Measurements from ENCODE around the gene PER1.
A peak's percentile ranks its signal among the peaks of the same experiment; 100 is the strongest.

Gene PER1

DNA sequence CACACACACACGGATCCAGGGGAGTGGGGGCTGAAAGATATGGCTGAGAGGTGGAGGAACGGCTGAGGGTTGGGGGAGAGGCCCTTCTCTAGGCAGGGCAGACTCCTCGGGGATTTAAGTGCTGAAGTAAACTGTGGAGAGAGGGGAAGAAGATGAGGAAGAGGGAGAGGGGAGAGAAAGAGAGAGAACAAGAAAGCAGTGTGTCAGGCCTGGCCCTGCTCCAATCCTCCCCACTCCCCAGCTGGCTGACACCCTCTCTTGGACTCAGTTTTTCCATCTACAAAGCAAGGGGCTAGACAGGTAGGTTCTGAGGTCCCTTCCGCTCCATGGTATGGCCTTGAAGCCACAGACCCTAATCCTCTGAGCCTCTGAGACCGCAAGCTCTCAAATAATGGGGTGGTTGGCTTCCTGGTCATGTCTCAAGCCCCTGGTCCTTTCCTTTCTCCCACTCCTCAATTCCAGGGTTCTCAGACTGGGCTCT lies 8.6 kb upstream of the PER1 start:
- TF ChIP-seq CTCF (IDR thresholded peaks at IDR 0.05; ENCODE audit: insufficient read depth, low read depth, low read length, missing control alignments), result no peak
- no peak overlapping the region for H3K4me3 ChIP-seq (ENCODE audit: low read depth, low read length)
- DNase-seq (ENCODE audit: low read depth), result no peak

- DNase-seq (ENCODE audit: low read depth), result no peak
- TF ChIP-seq CTCF (IDR thresholded peaks at IDR 0.05; ENCODE audit: insufficient read depth, low read depth, low read length, missing control alignments), result no peak
- H3K4me3 ChIP-seq (ENCODE audit: low read depth, low read length), result no peak overlapping the region
These were observed 8.0 kb upstream of the PER1 start for GRCh38 chr17:8160224-8160577.

- no peak for TF ChIP-seq CTCF (IDR thresholded peaks at IDR 0.05; ENCODE audit: insufficient read depth, low read depth, low read length, missing control alignments)
- no peak for DNase-seq (ENCODE audit: low read depth)
- H3K4me3 ChIP-seq (ENCODE audit: low read depth, low read length), result no peak overlapping the region
These were observed 7.4 kb upstream of the PER1 start for GRCh38 chr17:8159459-8160223.

- H3K4me3 ChIP-seq (ENCODE audit: low read depth, low read length), result no peak overlapping the region
- no peak for TF ChIP-seq CTCF (IDR thresholded peaks at IDR 0.05; ENCODE audit: insufficient read depth, low read depth, low read length, missing control alignments)
- no peak for DNase-seq (ENCODE audit: low read depth)
These were observed 6.8 kb upstream of the PER1 start for GRCh38 chr17:8159032-8159400.

DNA sequence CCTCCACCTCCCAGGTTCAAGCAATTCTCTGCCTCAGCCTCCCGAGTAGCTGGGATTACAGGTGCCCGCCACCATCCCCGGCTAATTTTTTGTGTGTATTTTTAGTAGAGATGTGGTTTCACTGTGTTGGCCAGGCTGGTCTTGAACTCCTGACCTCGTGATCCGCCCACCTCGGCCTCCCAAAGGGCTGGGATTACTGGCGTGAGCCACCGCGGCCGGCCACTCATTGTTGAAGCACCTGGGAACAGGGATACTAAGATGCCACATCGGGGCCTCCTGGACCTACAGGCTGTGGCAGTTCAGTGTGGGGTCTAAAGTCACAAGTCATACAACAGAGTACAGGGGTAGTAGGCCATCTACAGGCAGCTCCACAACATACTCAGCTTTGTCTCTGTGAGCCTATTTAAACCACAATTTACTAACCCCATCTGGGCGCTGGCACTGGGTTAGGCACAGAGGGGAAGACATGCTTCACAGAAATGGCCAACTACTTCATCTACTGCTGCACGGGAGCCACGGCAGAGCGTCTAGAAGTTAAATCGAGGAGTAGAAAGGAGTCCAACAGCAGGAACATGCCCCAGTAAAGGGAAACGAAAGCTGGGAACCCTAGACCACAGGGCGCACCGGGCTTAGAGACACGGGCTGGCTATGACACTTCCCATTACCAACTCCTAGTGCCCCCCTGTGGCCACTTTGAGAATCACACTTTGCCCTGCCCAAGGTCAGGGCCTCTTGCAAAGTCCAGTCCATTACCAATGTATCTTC lies 6.2 kb upstream of the PER1 start:
- no peak overlapping the region for H3K4me3 ChIP-seq (ENCODE audit: low read depth, low read length)
- TF ChIP-seq CTCF (IDR thresholded peaks at IDR 0.05; ENCODE audit: insufficient read depth, low read depth, low read length, missing control alignments), result peak; percentile 87
- DNase-seq (ENCODE audit: low read depth), result peak; percentile 91

- TF ChIP-seq CTCF (IDR thresholded peaks at IDR 0.05; ENCODE audit: insufficient read depth, low read depth, low read length, missing control alignments), result no peak
- peak overlapping the region; percentile 65 for H3K4me3 ChIP-seq (ENCODE audit: low read depth, low read length)
- DNase-seq (ENCODE audit: low read depth), result peak; percentile 100
These were observed 4.2 kb upstream of the PER1 start for GRCh38 chr17:8156246-8156992.
